Neural cell (in vitro differentiated cells): Measurements from ENCODE around the gene TIMM17A. TPM values are rescaled to one million over a fixed set of nuclear protein-coding genes. Genes with fewer than 3 reads are reported as not detected.

Experiments used
- H2AFZ ChIP-seq: fragments of 200-600, 300-800 bp; sonication (generic), shearing (Covaris generic); 2 replicates; pipeline ENCODE4 v1.6.0; 2014; ENCODE audit warnings: low read depth, mild to moderate bottlenecking, antibody characterized with exemption, low read length, moderate library complexity
- H3F3A ChIP-seq: fragments of 200-600 bp; shearing (Covaris generic); 2 replicates; pipeline ENCODE4 v1.6.1; 2016; ENCODE audit warnings: mild to moderate bottlenecking, moderate library complexity, mixed read lengths, antibody characterized with exemption, low read length; ENCODE audit not compliant: insufficient read depth, poor library complexity, severe bottlenecking
- H3K27ac ChIP-seq: fragments of 200-600, 300-800 bp; sonication (generic), shearing (Covaris generic); 2 replicates; pipeline ENCODE4 v1.5.1; 2014; ENCODE audit warnings: mild to moderate bottlenecking, low read length, moderate library complexity
- H3K27me3 ChIP-seq: fragments of 300-800, 200-600 bp; sonication (generic), shearing (Covaris generic); 2 replicates; pipeline ENCODE4 v1.6.0; 2014; ENCODE audit warnings: mild to moderate bottlenecking, low read depth, low read length, moderate library complexity; ENCODE audit not compliant: insufficient read depth
- H3K36me3 ChIP-seq: fragments of 300-800, 200-600 bp; sonication (generic), shearing (Covaris generic); 2 replicates; pipeline ENCODE4 v1.5.1; 2014; ENCODE audit warnings: mild to moderate bottlenecking, antibody characterized with exemption, low read length, moderate library complexity; ENCODE audit not compliant: insufficient read depth
- H3K4me2 ChIP-seq: fragments of 300-800, 200-600 bp; sonication (generic), shearing (Covaris generic); 2 replicates; pipeline ENCODE4 v1.6.0; 2014; ENCODE audit warnings: mild to moderate bottlenecking, low read length
- H3K4me3 ChIP-seq: fragments of 300-800, 200-600 bp; sonication (generic), shearing (Covaris generic); 2 replicates; pipeline ENCODE4 v1.5.1; 2014; ENCODE audit warnings: mild to moderate bottlenecking, low read length, moderate library complexity
- H3K79me2 ChIP-seq: fragments of 200-600 bp; shearing (Covaris generic); replicated peaks from 2 replicates; pipeline ENCODE4 v1.6.0; 2014; ENCODE audit warnings: mild to moderate bottlenecking, low read length, moderate library complexity; ENCODE audit not compliant: insufficient read depth
- H3K9ac ChIP-seq: fragments of 300-800, 200-600 bp; sonication (generic), shearing (Covaris generic); 2 replicates; pipeline ENCODE4 v1.6.1; 2016; ENCODE audit warnings: mild to moderate bottlenecking, low read length, mixed read lengths
- H3K9me2 ChIP-seq: fragments of 200-600 bp; shearing (Covaris generic); 2 replicates; pipeline ENCODE4 v1.6.1; 2016; ENCODE audit warnings: mild to moderate bottlenecking, low read length, mixed read lengths; ENCODE audit not compliant: insufficient read depth
- H3K9me3 ChIP-seq: fragments of 200-600, 300-800 bp; sonication (generic), shearing (Covaris generic); 2 replicates; pipeline ENCODE4 v1.6.1; 2016; ENCODE audit warnings: mild to moderate bottlenecking, mixed run types, low read length, moderate library complexity, mixed read lengths
- H4K20me1 ChIP-seq: fragments of 200-600 bp; shearing (Covaris generic); 2 replicates; pipeline ENCODE4 v1.6.1; 2016; ENCODE audit warnings: mild to moderate bottlenecking, mixed run types; ENCODE audit not compliant: insufficient read depth
- EP300 ChIP-seq: fragments of 450-650 bp; conservative IDR thresholded peaks from 2 replicates; pipeline ENCODE4 v1.6.1; 2014; ENCODE audit warnings: antibody characterized with exemption, mild to moderate bottlenecking, moderate library complexity; ENCODE audit not compliant: poor library complexity, severe bottlenecking
- EZH2 ChIP-seq: fragments of 200-600, 300-800 bp; shearing (Covaris generic), sonication (generic); IDR thresholded peaks from 2 replicates; pipeline ENCODE4 v1.6.1; 2014; ENCODE audit warnings: antibody characterized with exemption, low read length, borderline replicate concordance, mild to moderate bottlenecking; ENCODE audit not compliant: insufficient read depth, poor library complexity, severe bottlenecking
- MXI1 ChIP-seq: fragments of 450-650 bp; conservative IDR thresholded peaks from 2 replicates; pipeline ENCODE4 v1.6.1; 2014; ENCODE audit warnings: antibody characterized with exemption, mild to moderate bottlenecking; ENCODE audit not compliant: poor library complexity, severe bottlenecking
- POLR2AphosphoS5 ChIP-seq: IDR thresholded peaks from 2 replicates; pipeline ENCODE4 v1.6.1; 2012
- SMC3 ChIP-seq: fragments of 450-650 bp; conservative IDR thresholded peaks from 2 replicates; pipeline ENCODE4 v1.6.1; 2014; ENCODE audit warnings: antibody characterized with exemption, mild to moderate bottlenecking, moderate library complexity; ENCODE audit not compliant: poor library complexity
- TAF1 ChIP-seq: IDR thresholded peaks from 2 replicates; pipeline ENCODE4 v1.6.1; 2012; ENCODE audit warnings: low read depth
- polyA plus RNA-seq: library from polyadenylated mRNA; depleted of rRNA; stranded (reverse); fragments of >200 nt; gene quantifications from 2 replicates; pipeline ENCODE4 v1.2.3, GENCODE V29; 2014
- TF ChIP-seq, protein P1 (sequence below): IDR thresholded peaks from 2 replicates; pipeline ENCODE4 v1.6.1; 2012; ENCODE audit warnings: borderline replicate concordance
- TF ChIP-seq, protein P2 (sequence below): fragments of 450-650 bp; IDR thresholded peaks from 2 replicates; pipeline ENCODE4 v1.5.1; 2014; ENCODE audit warnings: antibody characterized with exemption, mild to moderate bottlenecking, moderate library complexity; ENCODE audit not compliant: poor library complexity, severe bottlenecking

The TIMM17A gene
- polyA plus RNA-seq, 1 donor from 2014 or later = 91.7 TPM

DNA sequence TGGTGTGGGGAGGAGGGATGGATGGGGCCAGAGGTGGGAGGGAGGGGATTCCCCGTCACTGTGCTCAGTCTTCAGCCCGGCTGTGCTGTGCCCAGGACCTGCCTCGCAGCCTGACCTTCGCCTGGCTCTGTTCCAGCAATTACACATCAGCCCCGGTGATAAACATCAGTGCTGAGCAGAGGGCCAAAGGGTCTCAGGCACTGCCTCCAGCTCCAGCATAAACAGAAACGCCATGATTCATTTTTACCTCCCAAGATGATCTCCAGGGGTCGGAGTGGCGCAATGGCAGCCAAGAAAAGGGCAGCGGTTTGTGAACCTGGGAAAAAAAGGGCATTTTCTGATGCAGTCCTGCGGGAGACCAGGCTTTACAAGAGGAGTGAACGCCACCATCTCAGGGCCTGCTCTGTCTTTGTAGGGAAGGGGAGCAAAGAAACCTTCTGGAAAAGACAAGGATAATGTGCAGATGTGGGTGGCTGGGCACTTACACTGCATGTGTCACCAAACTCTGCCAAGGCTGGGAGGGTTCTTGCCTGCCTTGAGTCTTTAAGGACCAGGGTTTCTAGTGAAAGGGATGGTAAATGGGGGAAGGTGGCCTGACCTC lies 38.6 kb upstream of the TIMM17A start:
- no peak overlapping the region for H2AFZ ChIP-seq
- no peak overlapping the region for H3K27ac ChIP-seq
- H3K9me3 ChIP-seq = no peaks in the 10 kb centered on the region
- H3K4me2 ChIP-seq = no peak overlapping the region
- no peaks in the 10 kb centered on the region for H3F3A ChIP-seq
- no peaks in the 10 kb centered on the region for H3K9me2 ChIP-seq
- H3K4me3 ChIP-seq = no peak overlapping the region
- H3K9ac ChIP-seq = no peak overlapping the region
- H3K27me3 ChIP-seq = no peaks in the 10 kb centered on the region
- H3K36me3 ChIP-seq = no peaks in the 10 kb centered on the region
- H4K20me1 ChIP-seq = no peaks in the 10 kb centered on the region
- TF ChIP-seq EP300 = no peak
- TF ChIP-seq EZH2 = no peak
- no peak for TF ChIP-seq POLR2AphosphoS5
- TF ChIP-seq MXI1 = no peak
- no peaks in the 10 kb centered on the region for H3K79me2 ChIP-seq

DNA sequence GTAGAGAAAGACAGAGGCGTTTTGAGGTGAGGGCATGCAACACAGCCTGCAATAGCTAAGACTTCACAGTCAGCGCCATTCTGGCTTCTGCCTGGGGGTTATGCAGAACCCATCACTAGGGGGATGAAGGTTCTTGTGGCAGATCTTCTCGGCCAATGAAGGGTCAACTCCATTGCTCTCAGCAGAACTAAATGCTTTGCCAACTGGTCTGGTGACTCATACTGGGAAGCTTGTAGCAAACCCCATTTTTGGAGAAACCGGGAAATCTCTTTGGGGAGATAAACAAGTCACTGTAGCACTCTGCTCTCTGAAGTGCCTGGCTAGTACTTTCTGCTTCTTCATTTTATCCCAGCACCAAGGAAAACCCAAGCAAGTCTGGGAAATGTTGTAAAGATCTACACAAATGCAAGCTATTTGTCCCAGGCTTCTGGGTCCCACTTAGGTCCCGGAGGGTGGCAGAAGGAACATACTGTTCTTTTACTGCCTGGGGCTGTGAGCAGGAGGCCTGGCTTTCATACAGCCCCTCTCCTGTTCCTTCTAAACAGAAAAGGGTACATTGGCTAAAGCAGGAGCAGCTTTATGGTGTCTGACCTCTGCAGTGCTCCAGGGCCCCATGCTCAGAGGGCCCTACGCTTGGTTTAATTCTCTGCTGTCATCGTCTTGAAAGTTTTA lies 37.8 kb upstream of the TIMM17A start:
- Histone ChIP-seq H3F3A (no peaks in the 10 kb centered on the region), H4K20me1 (no peaks in the 10 kb centered on the region), H3K9me3 (no peaks in the 10 kb centered on the region), H3K4me2 (no peak overlapping the region), H3K36me3 (no peaks in the 10 kb centered on the region), H2AFZ (no peak overlapping the region), H3K79me2 (no peaks in the 10 kb centered on the region), H3K27ac (no peak overlapping the region), H3K27me3 (no peaks in the 10 kb centered on the region), H3K4me3 (no peak overlapping the region), H3K9me2 (no peaks in the 10 kb centered on the region), H3K9ac (no peak overlapping the region)
- TF ChIP-seq TAF1 (no peak), SMC3 (no peak), MXI1 (no peak), EP300 (no peak)
- TF ChIP-seq, protein P1, sequence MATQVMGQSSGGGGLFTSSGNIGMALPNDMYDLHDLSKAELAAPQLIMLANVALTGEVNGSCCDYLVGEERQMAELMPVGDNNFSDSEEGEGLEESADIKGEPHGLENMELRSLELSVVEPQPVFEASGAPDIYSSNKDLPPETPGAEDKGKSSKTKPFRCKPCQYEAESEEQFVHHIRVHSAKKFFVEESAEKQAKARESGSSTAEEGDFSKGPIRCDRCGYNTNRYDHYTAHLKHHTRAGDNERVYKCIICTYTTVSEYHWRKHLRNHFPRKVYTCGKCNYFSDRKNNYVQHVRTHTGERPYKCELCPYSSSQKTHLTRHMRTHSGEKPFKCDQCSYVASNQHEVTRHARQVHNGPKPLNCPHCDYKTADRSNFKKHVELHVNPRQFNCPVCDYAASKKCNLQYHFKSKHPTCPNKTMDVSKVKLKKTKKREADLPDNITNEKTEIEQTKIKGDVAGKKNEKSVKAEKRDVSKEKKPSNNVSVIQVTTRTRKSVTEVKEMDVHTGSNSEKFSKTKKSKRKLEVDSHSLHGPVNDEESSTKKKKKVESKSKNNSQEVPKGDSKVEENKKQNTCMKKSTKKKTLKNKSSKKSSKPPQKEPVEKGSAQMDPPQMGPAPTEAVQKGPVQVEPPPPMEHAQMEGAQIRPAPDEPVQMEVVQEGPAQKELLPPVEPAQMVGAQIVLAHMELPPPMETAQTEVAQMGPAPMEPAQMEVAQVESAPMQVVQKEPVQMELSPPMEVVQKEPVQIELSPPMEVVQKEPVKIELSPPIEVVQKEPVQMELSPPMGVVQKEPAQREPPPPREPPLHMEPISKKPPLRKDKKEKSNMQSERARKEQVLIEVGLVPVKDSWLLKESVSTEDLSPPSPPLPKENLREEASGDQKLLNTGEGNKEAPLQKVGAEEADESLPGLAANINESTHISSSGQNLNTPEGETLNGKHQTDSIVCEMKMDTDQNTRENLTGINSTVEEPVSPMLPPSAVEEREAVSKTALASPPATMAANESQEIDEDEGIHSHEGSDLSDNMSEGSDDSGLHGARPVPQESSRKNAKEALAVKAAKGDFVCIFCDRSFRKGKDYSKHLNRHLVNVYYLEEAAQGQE = no peak
- TF ChIP-seq, protein P2, sequence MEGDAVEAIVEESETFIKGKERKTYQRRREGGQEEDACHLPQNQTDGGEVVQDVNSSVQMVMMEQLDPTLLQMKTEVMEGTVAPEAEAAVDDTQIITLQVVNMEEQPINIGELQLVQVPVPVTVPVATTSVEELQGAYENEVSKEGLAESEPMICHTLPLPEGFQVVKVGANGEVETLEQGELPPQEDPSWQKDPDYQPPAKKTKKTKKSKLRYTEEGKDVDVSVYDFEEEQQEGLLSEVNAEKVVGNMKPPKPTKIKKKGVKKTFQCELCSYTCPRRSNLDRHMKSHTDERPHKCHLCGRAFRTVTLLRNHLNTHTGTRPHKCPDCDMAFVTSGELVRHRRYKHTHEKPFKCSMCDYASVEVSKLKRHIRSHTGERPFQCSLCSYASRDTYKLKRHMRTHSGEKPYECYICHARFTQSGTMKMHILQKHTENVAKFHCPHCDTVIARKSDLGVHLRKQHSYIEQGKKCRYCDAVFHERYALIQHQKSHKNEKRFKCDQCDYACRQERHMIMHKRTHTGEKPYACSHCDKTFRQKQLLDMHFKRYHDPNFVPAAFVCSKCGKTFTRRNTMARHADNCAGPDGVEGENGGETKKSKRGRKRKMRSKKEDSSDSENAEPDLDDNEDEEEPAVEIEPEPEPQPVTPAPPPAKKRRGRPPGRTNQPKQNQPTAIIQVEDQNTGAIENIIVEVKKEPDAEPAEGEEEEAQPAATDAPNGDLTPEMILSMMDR = no peak
